T follicular helper cell (primary cell): ENCODE results near the gene CLIP4.

Source experiments
- DNase-seq: peaks from one replicate; pipeline ENCODE4 v3.0.0-alpha.2; 2020; ENCODE audit warnings: low read depth

The CLIP4 gene

GRCh38 chr2:29134933-29135332, 19.7 kb downstream of the CLIP4 start:
- DNase-seq = no peak

GRCh38 chr2:29139152-29139551, 23.9 kb downstream of the CLIP4 start:
- no peak for DNase-seq

- DNase-seq = no peak
Measured at GRCh38 chr2:29139731-29140130, 24.5 kb downstream of the CLIP4 start.

GRCh38 chr2:29143657-29144056, 28.4 kb downstream of the CLIP4 start:
- DNase-seq = no peak

GRCh38 chr2:29146197-29146596, 31.0 kb downstream of the CLIP4 start:
- DNase-seq = no peak

GRCh38 chr2:29147963-29148362, 32.7 kb downstream of the CLIP4 start:
- DNase-seq = no peak

GRCh38 chr2:29154610-29155009, 39.4 kb downstream of the CLIP4 start:
- no peak for DNase-seq

- DNase-seq = no peak
Measured at GRCh38 chr2:29155578-29155977, 40.4 kb downstream of the CLIP4 start.

- DNase-seq = no peak
Measured at GRCh38 chr2:29157131-29157530, 41.9 kb downstream of the CLIP4 start.

- DNase-seq = no peak
Measured at GRCh38 chr2:29159125-29159524, 43.9 kb downstream of the CLIP4 start.

GRCh38 chr2:29160184-29160583, 45.0 kb downstream of the CLIP4 start:
- no peak for DNase-seq

GRCh38 chr2:29162204-29162928, 47.2 kb downstream of the CLIP4 start:
- no peak for DNase-seq

GRCh38 chr2:29164091-29164846, 49.1 kb downstream of the CLIP4 start:
- no peak for DNase-seq

- DNase-seq = no peak
Measured at GRCh38 chr2:29165362-29166241, 50.4 kb downstream of the CLIP4 start.

GRCh38 chr2:29166242-29167039, 51.2 kb downstream of the CLIP4 start:
- no peak for DNase-seq

- no peak for DNase-seq
Measured at GRCh38 chr2:29174937-29175336, 59.7 kb downstream of the CLIP4 start.

GRCh38 chr2:29175338-29175737, 60.1 kb downstream of the CLIP4 start:
- no peak for DNase-seq

- no peak for DNase-seq
Measured at GRCh38 chr2:29182334-29182733, 67.1 kb downstream of the CLIP4 start.

- no peak for DNase-seq
Measured at GRCh38 chr2:29182920-29183319, 67.7 kb downstream of the CLIP4 start.

GRCh38 chr2:29184531-29184930, 69.3 kb downstream of the CLIP4 start:
- DNase-seq = no peak

GRCh38 chr2:29186817-29187216, 71.6 kb downstream of the CLIP4 start:
- no peak for DNase-seq

GRCh38 chr2:29187926-29188325, 72.7 kb downstream of the CLIP4 start:
- DNase-seq = no peak
